DOHH2 (cell line): ENCODE results near the gene RHBDF2.

Source experiments
- EZH2phosphoT487 ChIP-seq: fragments of 200-600 bp; sonication (generic); IDR thresholded peaks from 2 replicates; pipeline ENCODE4 v1.6.1; 2017; ENCODE audit warnings: borderline replicate concordance, mild to moderate bottlenecking, antibody characterized with exemption, low read length, moderate library complexity, mixed read lengths
- TF ChIP-seq, protein P1 (sequence below): fragments of 200-600 bp; sonication (generic); IDR thresholded peaks from one replicate; pipeline ENCODE4 v1.5.1; 2014; ENCODE audit warnings: antibody characterized with exemption, mild to moderate bottlenecking, low read depth, low read length; ENCODE audit not compliant: poor library complexity, severe bottlenecking

GRCh38 chr17:76517638-76518038 is 16.4 kb upstream of the RHBDF2 start:
- TF ChIP-seq, protein P1, sequence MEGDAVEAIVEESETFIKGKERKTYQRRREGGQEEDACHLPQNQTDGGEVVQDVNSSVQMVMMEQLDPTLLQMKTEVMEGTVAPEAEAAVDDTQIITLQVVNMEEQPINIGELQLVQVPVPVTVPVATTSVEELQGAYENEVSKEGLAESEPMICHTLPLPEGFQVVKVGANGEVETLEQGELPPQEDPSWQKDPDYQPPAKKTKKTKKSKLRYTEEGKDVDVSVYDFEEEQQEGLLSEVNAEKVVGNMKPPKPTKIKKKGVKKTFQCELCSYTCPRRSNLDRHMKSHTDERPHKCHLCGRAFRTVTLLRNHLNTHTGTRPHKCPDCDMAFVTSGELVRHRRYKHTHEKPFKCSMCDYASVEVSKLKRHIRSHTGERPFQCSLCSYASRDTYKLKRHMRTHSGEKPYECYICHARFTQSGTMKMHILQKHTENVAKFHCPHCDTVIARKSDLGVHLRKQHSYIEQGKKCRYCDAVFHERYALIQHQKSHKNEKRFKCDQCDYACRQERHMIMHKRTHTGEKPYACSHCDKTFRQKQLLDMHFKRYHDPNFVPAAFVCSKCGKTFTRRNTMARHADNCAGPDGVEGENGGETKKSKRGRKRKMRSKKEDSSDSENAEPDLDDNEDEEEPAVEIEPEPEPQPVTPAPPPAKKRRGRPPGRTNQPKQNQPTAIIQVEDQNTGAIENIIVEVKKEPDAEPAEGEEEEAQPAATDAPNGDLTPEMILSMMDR: no peak
- TF ChIP-seq EZH2phosphoT487: no peak
